Measurements from ENCODE around the gene TACC2. TPM values are rescaled to one million over a fixed set of nuclear protein-coding genes. Genes with fewer than 3 reads are reported as not detected.
"Not testable (repeated sequence)": the region's sequence is repeated elsewhere in the genome, so short reads cannot be mapped to it uniquely, and the experiment has no call there.

Gene TACC2
- total and polyA plus RNA-seq, 7 donors, result 44.0 to 439 (median 313) TPM

DNA sequence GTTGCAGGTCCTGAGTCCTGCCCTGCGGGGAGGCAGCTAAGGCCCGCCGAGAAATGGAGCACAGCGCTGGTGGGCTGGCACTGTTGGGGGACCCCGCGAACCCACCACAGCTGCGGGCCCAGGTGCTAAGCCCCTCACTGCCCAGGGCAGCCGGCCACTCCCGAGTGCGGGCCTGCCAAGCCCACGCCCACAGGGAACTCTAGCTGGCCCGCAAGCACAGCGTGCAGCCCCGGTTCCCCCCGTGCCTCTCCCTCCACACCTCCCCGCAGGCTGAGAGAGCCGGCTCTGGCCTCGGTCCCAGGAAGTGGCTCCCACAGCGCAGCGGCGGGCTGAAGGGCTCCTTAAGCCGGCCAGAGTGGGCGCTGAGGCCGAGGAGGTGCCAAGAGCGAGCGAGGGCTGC lies 10.5 kb upstream of the TACC2 start:
- H3K27me3 ChIP-seq (ENCODE audit: insufficient read depth in 3 of 3, low read length in 2 of 3), result no peaks in the 10 kb centered on the region
- WGBS, 3 donors, result 92 to 96% (median 93%) methylated on average over 23 to 26 of the region's 26 CpGs
- ATAC-seq, result no peak
- intact Hi-C loops (cut with DNase I), result loop anchor here in 1 of 2 donors (5.0 to 10.0 kb wide), 2 partner anchors 64 to 136 kb away; no protein-coding TSS in a partner anchor
- H3K9me3 ChIP-seq, result no peaks in the 10 kb centered on the region
- peaks cover 7% of the 10 kb centered on the region for H3K4me1 ChIP-seq
- no peak overlapping the region for H3K4me3 ChIP-seq
- no peaks in the 10 kb centered on the region for H3K36me3 ChIP-seq (ENCODE audit: insufficient read depth in 1 of 2, low read depth in 1 of 2)
- DNase-seq, result no peak
- H3K27ac ChIP-seq, result no peak overlapping the region
- TF ChIP-seq, protein P1, sequence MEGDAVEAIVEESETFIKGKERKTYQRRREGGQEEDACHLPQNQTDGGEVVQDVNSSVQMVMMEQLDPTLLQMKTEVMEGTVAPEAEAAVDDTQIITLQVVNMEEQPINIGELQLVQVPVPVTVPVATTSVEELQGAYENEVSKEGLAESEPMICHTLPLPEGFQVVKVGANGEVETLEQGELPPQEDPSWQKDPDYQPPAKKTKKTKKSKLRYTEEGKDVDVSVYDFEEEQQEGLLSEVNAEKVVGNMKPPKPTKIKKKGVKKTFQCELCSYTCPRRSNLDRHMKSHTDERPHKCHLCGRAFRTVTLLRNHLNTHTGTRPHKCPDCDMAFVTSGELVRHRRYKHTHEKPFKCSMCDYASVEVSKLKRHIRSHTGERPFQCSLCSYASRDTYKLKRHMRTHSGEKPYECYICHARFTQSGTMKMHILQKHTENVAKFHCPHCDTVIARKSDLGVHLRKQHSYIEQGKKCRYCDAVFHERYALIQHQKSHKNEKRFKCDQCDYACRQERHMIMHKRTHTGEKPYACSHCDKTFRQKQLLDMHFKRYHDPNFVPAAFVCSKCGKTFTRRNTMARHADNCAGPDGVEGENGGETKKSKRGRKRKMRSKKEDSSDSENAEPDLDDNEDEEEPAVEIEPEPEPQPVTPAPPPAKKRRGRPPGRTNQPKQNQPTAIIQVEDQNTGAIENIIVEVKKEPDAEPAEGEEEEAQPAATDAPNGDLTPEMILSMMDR (IDR thresholded peaks at IDR 0.05), result no peak

DNA sequence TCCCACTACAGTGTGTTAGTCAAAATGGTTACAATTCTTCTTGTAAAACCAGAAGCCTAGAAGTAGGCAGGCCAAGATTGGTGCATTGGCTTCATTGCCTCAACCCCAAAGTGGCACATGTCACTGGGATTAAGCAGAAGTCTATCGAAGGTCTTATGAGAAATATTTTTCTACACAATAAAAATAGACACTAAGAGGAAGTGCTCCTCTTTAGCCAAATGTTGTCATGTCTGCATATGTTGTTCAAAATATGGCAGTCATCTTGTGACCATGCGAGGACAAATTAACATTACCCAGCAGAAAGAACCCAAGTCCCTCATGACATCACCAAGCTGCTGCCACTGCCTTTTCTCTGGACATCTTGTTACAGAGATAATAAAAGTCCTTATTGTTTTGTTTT lies 7.6 kb upstream of the TACC2 start:
- 89 to 93% (median 92%) methylated on average over 2 of the region's 2 CpGs for WGBS, 3 donors
- TF ChIP-seq, protein P1 (IDR thresholded peaks at IDR 0.05), result no peak
- H3K4me1 ChIP-seq, result no peaks in the 10 kb centered on the region
- H3K9me3 ChIP-seq, result peaks cover 7% of the 10 kb centered on the region
- ATAC-seq, result no peak
- intact Hi-C loops (cut with DNase I), result no loop called here
- H3K4me3 ChIP-seq, result no peak overlapping the region
- no peak for DNase-seq
- H3K27me3 ChIP-seq (ENCODE audit: insufficient read depth in 3 of 3, low read length in 2 of 3), result no peaks in the 10 kb centered on the region
- H3K27ac ChIP-seq, result no peak overlapping the region
- H3K36me3 ChIP-seq (ENCODE audit: insufficient read depth in 1 of 2, low read depth in 1 of 2), result no peaks in the 10 kb centered on the region

DNA sequence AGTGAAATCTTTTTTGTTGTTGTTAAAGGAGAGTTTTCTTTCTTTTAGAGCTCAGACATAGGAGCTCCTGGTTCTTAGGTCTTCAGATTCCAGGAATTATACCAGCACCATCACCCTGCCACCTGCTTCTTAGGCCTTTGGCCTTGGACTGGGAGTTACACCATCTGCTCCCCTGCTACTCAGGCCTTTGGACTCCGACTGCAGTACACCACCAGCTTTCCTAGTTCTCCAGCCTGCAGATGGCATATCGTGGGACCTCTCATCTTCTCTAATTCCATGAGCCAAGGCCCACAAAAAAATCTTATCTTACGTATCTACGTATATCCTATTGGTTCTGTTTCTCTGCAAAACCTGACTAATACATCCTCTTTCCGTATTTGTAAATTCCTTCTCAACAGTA lies 5.1 kb upstream of the TACC2 start:
- H3K36me3 ChIP-seq (ENCODE audit: insufficient read depth in 1 of 2, low read depth in 1 of 2), result no peaks in the 10 kb centered on the region

DNA sequence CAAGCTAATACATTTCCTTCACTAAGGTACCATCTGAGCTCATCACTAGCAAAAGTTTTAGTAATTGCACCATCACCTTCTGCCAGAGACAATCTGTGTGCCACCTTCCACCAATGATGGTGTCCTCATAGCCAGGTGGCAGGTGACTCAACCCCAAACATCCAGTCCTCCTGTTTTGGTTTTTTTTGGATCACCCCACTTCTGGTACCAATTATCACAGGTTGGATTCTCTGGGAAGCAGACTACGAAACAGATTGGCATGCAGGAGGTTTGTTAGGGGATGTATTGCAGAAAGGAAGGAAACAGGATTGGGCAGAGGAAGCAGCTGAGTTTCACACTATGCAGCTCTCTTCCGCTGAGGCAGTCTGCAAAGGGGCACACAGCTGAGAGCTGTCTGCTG lies 4.5 kb upstream of the TACC2 start:
- Histone ChIP-seq H3K4me1 (peaks cover 9% of the 10 kb centered on the region), H3K27ac (no peak overlapping the region), H3K9me3 (peaks cover 7% of the 10 kb centered on the region), H3K36me3 (ENCODE audit: insufficient read depth in 1 of 2, low read depth in 1 of 2) (no peaks in the 10 kb centered on the region), H3K27me3 (ENCODE audit: insufficient read depth in 3 of 3, low read length in 2 of 3) (no peaks in the 10 kb centered on the region), H3K4me3 (no peak overlapping the region)
- WGBS, 3 donors, result 74 to 86% (median 81%) methylated on average over 2 of the region's 2 CpGs
- ATAC-seq (no peak), DNase-seq (no peak)
- TF ChIP-seq, protein P1 (IDR thresholded peaks at IDR 0.05), result no peak
- intact Hi-C loops (cut with DNase I), result no loop called here

More for the DNA sequence above, 5.1 kb upstream of the TACC2 start:
- H3K27ac ChIP-seq, result no peak overlapping the region
- no peak for DNase-seq
- ATAC-seq, result no peak
- TF ChIP-seq, protein P1 (IDR thresholded peaks at IDR 0.05), result no peak
- H3K4me3 ChIP-seq, result no peak overlapping the region
- intact Hi-C loops (cut with DNase I), result no loop called here
- peaks cover 7% of the 10 kb centered on the region for H3K4me1 ChIP-seq
- H3K27me3 ChIP-seq (ENCODE audit: insufficient read depth in 3 of 3, low read length in 2 of 3), result no peaks in the 10 kb centered on the region
- WGBS, 3 donors, result 79 to 92% (median 87%) methylated on average over 5 of the region's 5 CpGs
- H3K9me3 ChIP-seq, result peaks cover 7% of the 10 kb centered on the region

DNA sequence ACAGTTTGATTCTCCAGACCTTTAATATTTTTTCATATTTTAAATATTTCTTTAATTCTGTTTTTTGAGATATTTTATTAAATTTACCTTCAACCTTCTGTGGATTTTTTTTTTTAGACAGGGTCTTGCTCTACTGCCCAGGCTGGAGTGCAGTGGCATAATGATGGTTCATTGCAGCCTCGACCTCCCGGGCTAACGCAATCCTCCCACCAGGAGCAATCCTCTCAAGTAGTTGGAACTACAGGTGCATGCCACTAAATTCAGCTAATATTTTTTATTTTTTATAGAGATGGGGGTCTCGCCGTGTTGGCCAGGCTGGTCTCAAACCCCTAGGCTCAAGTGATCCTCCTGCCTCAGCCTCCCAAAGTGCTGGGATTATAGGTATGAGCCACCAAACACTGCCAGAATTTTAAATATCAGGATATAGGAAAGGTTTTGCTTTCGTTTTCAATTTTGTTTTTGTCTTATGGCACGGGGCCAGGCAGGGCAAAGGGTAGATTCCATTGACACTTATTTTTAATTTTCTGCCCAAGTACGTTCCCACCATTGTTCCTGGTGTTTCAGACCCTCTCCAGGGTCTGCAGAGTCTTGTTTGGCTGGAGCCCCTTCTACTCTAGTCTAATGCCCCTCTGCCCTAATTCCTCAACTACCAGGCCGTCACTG lies 1.2 kb downstream of the TACC2 start:
- H3K36me3 ChIP-seq (ENCODE audit: insufficient read depth in 1 of 2, low read depth in 1 of 2), result no peaks in the 10 kb centered on the region
- peak overlapping the region; percentile 29 for H3K4me3 ChIP-seq
- TF ChIP-seq, protein P1 (IDR thresholded peaks at IDR 0.05), result no peak
- intact Hi-C loops (cut with DNase I), result no loop called here
- peak overlapping the region; percentile 98 for H3K27ac ChIP-seq
- no peaks in the 10 kb centered on the region for H3K9me3 ChIP-seq
- ATAC-seq (no peak), DNase-seq (no peak)
- no peaks in the 10 kb centered on the region for H3K27me3 ChIP-seq (ENCODE audit: insufficient read depth in 3 of 3, low read length in 2 of 3)
- 67 to 71% (median 69%) methylated on average over 9 of the region's 9 CpGs for WGBS, 3 donors
- H3K4me1 ChIP-seq, result peaks cover 29% of the 10 kb centered on the region

DNA sequence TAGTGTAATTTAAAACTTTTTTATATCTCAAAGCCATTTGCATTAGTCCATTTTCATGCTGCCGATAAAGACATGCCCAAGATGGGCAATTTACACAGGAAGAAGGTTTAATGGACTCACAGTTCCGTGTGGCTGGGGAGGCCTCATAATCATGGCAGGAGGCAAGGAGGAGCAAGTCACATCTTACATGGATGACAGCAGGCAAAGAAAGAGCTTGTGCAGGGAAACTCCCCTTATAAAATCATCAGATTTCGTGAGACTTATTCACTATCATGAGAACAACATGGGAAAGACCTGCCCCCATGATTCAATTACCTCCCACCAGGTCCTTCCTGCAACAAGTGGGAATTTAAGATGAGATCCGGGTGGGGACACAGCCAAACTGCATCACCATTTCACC lies 2.8 kb downstream of the TACC2 start:
- H3K4me3 ChIP-seq; H3K9me3 ChIP-seq; DNase-seq; H3K36me3 ChIP-seq (ENCODE audit: insufficient read depth in 1 of 2, low read depth in 1 of 2); intact Hi-C loops (cut with DNase I); H3K27me3 ChIP-seq (ENCODE audit: insufficient read depth in 3 of 3, low read length in 2 of 3); ATAC-seq: not testable (repeated sequence)
- H3K4me1 ChIP-seq, result peaks cover 29% of the 10 kb centered on the region
- peak overlapping the region; percentile 98 for H3K27ac ChIP-seq
- 80 to 92% (median 92%) methylated on average over 4 of the region's 4 CpGs for WGBS, 3 donors

Data from psoas muscle (tissue), 8 donors.